GM12878 (cell line): Measurements from ENCODE around the gene SLC13A3. TPM values are rescaled to one million over a fixed set of nuclear protein-coding genes. Genes with fewer than 3 reads are reported as not detected.

Source experiments
- CBFB ChIP-seq: IDR thresholded peaks from 2 replicates; pipeline ENCODE4 v1.6.1; 2016; ENCODE audit warnings: antibody characterized with exemption, low read depth
- CBX3 ChIP-seq: fragments of 200-600 bp; sonication (generic); IDR thresholded peaks from 2 replicates; pipeline ENCODE4 v1.6.1; 2016; ENCODE audit warnings: low read depth, borderline replicate concordance
- CHD1 ChIP-seq: IDR thresholded peaks from 2 replicates; pipeline ENCODE4 v1.6.1; 2012; ENCODE audit warnings: low read depth, low read length, improper control_type of control experiment
- HDGF ChIP-seq: fragments of 450-650 bp; IDR thresholded peaks from 2 replicates; pipeline ENCODE4 v1.6.1; 2016; ENCODE audit warnings: antibody characterized with exemption
- MXI1 ChIP-seq: fragments of 150-350 bp; IDR thresholded peaks from 2 replicates; pipeline ENCODE4 v1.6.1; 2011; ENCODE audit warnings: low read depth, mild to moderate bottlenecking, inconsistent platforms, low read length, improper control_type of control experiment
- MYC ChIP-seq: IDR thresholded peaks from 2 replicates; pipeline ENCODE4 v1.6.1; 2011; ENCODE audit warnings: mild to moderate bottlenecking, low read length, moderate library complexity, inconsistent platforms; ENCODE audit not compliant: insufficient read depth, insufficient replicate concordance, insufficient read length, severe bottlenecking
- NBN ChIP-seq: fragments of 450-650 bp; IDR thresholded peaks from 2 replicates; pipeline ENCODE4 v1.6.1; 2016
- NFYA ChIP-seq: IDR thresholded peaks from 2 replicates; pipeline ENCODE4 v1.6.1; 2011; ENCODE audit warnings: low read depth, mild to moderate bottlenecking, low read length, improper control_type of control experiment, borderline replicate concordance
- PML ChIP-seq: IDR thresholded peaks from 2 replicates; pipeline ENCODE4 v1.6.1; 2012; ENCODE audit warnings: low read length, inconsistent platforms
- POU2F2 ChIP-seq: IDR thresholded peaks from 3 replicates; pipeline ENCODE4 v1.6.1; 2011; ENCODE audit warnings: low read depth, mild to moderate bottlenecking, low read length, borderline replicate concordance
- SUZ12 ChIP-seq: fragments of 200-600 bp; sonication (generic); IDR thresholded peaks from one replicate; pipeline ENCODE4 v1.6.1; 2018; ENCODE audit warnings: antibody characterized with exemption, mild to moderate bottlenecking; ENCODE audit not compliant: unreplicated experiment
- TBL1XR1 ChIP-seq: IDR thresholded peaks from 2 replicates; pipeline ENCODE4 v1.6.1; 2012; ENCODE audit warnings: low read depth, low read length, improper control_type of control experiment
- ZBED1 ChIP-seq: IDR thresholded peaks from 2 replicates; pipeline ENCODE4 v1.6.1; 2016; ENCODE audit warnings: borderline replicate concordance
- ZNF384 ChIP-seq: IDR thresholded peaks from 2 replicates; pipeline ENCODE4 v1.6.1; 2012; ENCODE audit warnings: low read depth, mild to moderate bottlenecking, low read length, improper control_type of control experiment, borderline replicate concordance
- polyA plus RNA-seq, 11 experiments: library from polyadenylated mRNA; depleted of rRNA in 4 of 11; unstranded in 6 of 11; stranded (reverse) in 5 of 11; fragments of >200 nt; fragmentation: Nextera tagmentation in 4 of 11; fragmentation: Illumina TruSeq in 1 of 11; extraction: Ambion mirVana in 4 of 11; extraction: Trizol in 1 of 11; gene quantifications; 1 replicate in 1 of 11; 2 replicates in 10 of 11; pipeline versions ENCODE4 v1.2.1 to v1.2.3, GENCODE V29; 2011 to 2016; ENCODE audit warnings: inconsistent platforms in 2 of 11, missing spikeins in 2 of 11, low read depth in 1 of 11
- total RNA-seq, 4 experiments: library from RNA; depleted of rRNA in 3 of 4; stranded (reverse); fragments of >200 nt in 3 of 4; fragmentation: Illumina TruSeq in 1 of 4; extraction: Trizol in 1 of 4; gene quantifications; 2 replicates each; pipeline versions ENCODE4 v1.2.1 to v1.2.3, GENCODE V29; 2013 to 2021
- TF ChIP-seq, protein P1 (sequence below): fragments of 150-350 bp; IDR thresholded peaks from 2 replicates; pipeline ENCODE4 v1.6.1; 2016; ENCODE audit warnings: low read depth, low read length
- TF ChIP-seq, protein P2 (sequence below): fragments of 450-650 bp; IDR thresholded peaks from 2 replicates; pipeline ENCODE4 v1.6.1; 2018; ENCODE audit warnings: borderline replicate concordance, mild to moderate bottlenecking; ENCODE audit not compliant: partially characterized antibody
- TF ChIP-seq, protein P3 (sequence below): IDR thresholded peaks from 2 replicates; pipeline ENCODE4 v1.6.1; 2012; ENCODE audit warnings: mild to moderate bottlenecking, low read depth, low read length
- TF ChIP-seq, protein P4 (sequence below): fragments of 150-350 bp; IDR thresholded peaks from 2 replicates; pipeline ENCODE4 v1.6.1; 2014; ENCODE audit warnings: mild to moderate bottlenecking, low read depth, low read length

The SLC13A3 gene
- total and polyA plus RNA-seq, 10 of the 15 experiments (the other 5 are each of a cell fraction or from before 2014, with no cell fraction given) = 0.03 to 0.76 (median 0.07) TPM; not detected in 4

DNA sequence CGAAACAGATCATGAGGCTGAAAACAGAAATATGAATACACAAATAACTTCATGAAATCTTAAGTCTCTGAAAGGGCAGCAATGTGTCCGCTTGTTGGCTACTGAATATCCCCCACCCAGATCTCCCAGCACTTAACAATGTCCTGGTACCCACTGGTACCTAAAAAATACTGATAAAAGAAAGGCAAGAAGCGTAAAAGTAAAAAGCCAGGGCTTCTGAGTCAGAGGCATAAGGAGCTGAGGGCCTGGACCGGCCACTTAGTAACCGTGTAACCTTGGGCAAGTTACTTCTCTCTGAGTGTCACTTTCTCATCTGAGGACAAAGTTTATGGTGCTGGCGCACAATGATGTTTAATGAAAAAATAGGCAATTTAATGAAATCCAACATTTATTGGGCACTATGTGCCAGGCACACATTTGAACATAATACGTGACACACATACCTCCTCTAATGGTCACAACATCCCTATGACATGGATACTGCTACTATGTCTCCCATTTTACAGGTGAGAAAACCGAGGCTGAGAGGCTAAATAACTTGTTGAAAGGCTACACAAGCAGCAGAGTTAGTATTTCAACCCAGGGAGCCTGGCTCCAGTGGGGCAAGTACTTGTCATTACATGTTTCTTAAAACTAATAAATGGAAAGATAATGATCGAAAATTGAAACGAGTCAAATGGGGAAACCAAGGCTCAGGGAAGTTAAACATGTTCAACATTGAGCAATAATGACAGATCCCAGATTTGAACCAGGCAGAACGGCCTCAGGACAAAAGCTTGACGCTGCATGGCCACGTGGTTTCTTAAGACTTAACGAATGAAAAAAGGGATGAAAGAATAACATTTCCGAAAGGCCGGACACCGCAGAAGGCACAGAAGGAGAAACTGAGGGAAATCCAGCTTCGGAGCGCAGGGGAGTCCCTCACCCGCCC, 37.2 kb upstream of the SLC13A3 start (continued):
- TF ChIP-seq, protein P1, sequence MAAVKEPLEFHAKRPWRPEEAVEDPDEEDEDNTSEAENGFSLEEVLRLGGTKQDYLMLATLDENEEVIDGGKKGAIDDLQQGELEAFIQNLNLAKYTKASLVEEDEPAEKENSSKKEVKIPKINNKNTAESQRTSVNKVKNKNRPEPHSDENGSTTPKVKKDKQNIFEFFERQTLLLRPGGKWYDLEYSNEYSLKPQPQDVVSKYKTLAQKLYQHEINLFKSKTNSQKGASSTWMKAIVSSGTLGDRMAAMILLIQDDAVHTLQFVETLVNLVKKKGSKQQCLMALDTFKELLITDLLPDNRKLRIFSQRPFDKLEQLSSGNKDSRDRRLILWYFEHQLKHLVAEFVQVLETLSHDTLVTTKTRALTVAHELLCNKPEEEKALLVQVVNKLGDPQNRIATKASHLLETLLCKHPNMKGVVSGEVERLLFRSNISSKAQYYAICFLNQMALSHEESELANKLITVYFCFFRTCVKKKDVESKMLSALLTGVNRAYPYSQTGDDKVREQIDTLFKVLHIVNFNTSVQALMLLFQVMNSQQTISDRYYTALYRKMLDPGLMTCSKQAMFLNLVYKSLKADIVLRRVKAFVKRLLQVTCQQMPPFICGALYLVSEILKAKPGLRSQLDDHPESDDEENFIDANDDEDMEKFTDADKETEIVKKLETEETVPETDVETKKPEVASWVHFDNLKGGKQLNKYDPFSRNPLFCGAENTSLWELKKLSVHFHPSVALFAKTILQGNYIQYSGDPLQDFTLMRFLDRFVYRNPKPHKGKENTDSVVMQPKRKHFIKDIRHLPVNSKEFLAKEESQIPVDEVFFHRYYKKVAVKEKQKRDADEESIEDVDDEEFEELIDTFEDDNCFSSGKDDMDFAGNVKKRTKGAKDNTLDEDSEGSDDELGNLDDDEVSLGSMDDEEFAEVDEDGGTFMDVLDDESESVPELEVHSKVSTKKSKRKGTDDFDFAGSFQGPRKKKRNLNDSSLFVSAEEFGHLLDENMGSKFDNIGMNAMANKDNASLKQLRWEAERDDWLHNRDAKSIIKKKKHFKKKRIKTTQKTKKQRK = no peak
- TF ChIP-seq CBX3 (no peak), MXI1 (peak; percentile 44; the same call in 1 of the 2 replicates), CBFB (no peak), ZNF384 (no peak), POU2F2 (no peak), ZBED1 (no peak), TBL1XR1 (no peak), SUZ12 (no peak), PML (no peak), MYC (no peak), NFYA (no peak), NBN (no peak), CHD1 (0 out of 2 replicates have a peak, but pooled peaks have one; percentile 70), HDGF (no peak)
- TF ChIP-seq, protein P2, sequence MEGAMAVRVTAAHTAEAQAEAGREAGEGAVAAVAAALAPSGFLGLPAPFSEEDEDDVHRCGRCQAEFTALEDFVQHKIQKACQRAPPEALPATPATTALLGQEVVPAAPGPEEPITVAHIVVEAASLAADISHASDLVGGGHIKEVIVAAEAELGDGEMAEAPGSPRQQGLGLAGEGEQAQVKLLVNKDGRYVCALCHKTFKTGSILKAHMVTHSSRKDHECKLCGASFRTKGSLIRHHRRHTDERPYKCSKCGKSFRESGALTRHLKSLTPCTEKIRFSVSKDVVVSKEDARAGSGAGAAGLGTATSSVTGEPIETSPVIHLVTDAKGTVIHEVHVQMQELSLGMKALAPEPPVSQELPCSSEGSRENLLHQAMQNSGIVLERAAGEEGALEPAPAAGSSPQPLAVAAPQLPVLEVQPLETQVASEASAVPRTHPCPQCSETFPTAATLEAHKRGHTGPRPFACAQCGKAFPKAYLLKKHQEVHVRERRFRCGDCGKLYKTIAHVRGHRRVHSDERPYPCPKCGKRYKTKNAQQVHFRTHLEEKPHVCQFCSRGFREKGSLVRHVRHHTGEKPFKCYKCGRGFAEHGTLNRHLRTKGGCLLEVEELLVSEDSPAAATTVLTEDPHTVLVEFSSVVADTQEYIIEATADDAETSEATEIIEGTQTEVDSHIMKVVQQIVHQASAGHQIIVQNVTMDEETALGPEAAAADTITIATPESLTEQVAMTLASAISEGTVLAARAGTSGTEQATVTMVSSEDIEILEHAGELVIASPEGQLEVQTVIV = no peak
- TF ChIP-seq, protein P3, sequence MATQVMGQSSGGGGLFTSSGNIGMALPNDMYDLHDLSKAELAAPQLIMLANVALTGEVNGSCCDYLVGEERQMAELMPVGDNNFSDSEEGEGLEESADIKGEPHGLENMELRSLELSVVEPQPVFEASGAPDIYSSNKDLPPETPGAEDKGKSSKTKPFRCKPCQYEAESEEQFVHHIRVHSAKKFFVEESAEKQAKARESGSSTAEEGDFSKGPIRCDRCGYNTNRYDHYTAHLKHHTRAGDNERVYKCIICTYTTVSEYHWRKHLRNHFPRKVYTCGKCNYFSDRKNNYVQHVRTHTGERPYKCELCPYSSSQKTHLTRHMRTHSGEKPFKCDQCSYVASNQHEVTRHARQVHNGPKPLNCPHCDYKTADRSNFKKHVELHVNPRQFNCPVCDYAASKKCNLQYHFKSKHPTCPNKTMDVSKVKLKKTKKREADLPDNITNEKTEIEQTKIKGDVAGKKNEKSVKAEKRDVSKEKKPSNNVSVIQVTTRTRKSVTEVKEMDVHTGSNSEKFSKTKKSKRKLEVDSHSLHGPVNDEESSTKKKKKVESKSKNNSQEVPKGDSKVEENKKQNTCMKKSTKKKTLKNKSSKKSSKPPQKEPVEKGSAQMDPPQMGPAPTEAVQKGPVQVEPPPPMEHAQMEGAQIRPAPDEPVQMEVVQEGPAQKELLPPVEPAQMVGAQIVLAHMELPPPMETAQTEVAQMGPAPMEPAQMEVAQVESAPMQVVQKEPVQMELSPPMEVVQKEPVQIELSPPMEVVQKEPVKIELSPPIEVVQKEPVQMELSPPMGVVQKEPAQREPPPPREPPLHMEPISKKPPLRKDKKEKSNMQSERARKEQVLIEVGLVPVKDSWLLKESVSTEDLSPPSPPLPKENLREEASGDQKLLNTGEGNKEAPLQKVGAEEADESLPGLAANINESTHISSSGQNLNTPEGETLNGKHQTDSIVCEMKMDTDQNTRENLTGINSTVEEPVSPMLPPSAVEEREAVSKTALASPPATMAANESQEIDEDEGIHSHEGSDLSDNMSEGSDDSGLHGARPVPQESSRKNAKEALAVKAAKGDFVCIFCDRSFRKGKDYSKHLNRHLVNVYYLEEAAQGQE = no peak
- TF ChIP-seq, protein P4, sequence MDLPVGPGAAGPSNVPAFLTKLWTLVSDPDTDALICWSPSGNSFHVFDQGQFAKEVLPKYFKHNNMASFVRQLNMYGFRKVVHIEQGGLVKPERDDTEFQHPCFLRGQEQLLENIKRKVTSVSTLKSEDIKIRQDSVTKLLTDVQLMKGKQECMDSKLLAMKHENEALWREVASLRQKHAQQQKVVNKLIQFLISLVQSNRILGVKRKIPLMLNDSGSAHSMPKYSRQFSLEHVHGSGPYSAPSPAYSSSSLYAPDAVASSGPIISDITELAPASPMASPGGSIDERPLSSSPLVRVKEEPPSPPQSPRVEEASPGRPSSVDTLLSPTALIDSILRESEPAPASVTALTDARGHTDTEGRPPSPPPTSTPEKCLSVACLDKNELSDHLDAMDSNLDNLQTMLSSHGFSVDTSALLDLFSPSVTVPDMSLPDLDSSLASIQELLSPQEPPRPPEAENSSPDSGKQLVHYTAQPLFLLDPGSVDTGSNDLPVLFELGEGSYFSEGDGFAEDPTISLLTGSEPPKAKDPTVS = no peak
